Measurements from ENCODE around the gene CEP152.

The CEP152 gene, protein sequence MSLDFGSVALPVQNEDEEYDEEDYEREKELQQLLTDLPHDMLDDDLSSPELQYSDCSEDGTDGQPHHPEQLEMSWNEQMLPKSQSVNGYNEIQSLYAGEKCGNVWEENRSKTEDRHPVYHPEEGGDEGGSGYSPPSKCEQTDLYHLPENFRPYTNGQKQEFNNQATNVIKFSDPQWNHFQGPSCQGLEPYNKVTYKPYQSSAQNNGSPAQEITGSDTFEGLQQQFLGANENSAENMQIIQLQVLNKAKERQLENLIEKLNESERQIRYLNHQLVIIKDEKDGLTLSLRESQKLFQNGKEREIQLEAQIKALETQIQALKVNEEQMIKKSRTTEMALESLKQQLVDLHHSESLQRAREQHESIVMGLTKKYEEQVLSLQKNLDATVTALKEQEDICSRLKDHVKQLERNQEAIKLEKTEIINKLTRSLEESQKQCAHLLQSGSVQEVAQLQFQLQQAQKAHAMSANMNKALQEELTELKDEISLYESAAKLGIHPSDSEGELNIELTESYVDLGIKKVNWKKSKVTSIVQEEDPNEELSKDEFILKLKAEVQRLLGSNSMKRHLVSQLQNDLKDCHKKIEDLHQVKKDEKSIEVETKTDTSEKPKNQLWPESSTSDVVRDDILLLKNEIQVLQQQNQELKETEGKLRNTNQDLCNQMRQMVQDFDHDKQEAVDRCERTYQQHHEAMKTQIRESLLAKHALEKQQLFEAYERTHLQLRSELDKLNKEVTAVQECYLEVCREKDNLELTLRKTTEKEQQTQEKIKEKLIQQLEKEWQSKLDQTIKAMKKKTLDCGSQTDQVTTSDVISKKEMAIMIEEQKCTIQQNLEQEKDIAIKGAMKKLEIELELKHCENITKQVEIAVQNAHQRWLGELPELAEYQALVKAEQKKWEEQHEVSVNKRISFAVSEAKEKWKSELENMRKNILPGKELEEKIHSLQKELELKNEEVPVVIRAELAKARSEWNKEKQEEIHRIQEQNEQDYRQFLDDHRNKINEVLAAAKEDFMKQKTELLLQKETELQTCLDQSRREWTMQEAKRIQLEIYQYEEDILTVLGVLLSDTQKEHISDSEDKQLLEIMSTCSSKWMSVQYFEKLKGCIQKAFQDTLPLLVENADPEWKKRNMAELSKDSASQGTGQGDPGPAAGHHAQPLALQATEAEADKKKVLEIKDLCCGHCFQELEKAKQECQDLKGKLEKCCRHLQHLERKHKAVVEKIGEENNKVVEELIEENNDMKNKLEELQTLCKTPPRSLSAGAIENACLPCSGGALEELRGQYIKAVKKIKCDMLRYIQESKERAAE (N-terminal part only)

DNA sequence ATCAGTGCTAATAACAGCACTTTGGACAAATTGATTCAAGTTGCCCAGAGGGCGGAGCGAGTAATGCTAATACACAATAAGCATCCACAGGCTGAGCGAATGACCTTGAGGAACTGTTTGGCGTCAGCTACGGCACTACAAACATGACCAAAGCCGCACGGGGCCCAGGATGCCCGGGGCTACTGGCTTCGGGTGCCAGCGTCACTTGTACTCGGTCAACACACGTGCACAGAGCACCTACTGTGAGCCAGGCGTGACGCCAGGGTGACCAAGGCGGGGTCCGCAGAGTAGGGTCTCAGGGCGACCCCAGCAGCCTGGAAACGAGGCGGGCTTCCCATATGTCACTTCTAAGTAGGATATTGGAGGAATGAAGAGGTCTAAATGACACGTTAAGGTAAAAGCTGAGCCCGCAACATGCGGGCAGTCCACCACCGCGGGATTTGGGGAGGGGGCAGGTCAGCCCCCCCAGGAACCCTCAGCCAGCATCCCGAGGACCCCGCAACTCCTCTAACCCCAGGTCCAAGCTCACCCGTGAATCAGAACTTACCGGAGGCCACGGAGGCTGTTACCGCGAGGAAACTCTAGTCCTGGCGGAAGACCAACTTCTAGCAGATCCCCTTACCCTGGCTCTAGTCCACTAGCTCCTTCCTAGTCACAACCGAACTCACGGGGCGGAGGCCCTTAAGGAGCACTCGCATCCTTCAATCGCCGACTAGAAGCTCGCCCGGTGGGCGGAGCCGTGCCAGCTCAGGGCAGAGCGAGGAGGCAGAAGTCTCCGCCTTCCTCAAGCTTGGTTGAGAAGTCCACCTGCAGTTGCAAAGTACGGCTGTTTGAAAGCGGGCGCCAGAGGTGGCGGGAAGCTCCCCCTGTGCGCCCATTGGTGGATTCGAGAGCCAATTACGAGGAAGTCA is at the start of gene CEP152:
TSS of gene CEP152 (minus strand) at position 656 of the 911 bp plus-strand sequence. CDS start 5,420 bp downstream, outside the sequence.
- H3K4me3 ChIP-seq (ENCODE audit: low read depth, low read length): peak within 1 kb of the TSS; percentile 90
- TF ChIP-seq, protein P1, sequence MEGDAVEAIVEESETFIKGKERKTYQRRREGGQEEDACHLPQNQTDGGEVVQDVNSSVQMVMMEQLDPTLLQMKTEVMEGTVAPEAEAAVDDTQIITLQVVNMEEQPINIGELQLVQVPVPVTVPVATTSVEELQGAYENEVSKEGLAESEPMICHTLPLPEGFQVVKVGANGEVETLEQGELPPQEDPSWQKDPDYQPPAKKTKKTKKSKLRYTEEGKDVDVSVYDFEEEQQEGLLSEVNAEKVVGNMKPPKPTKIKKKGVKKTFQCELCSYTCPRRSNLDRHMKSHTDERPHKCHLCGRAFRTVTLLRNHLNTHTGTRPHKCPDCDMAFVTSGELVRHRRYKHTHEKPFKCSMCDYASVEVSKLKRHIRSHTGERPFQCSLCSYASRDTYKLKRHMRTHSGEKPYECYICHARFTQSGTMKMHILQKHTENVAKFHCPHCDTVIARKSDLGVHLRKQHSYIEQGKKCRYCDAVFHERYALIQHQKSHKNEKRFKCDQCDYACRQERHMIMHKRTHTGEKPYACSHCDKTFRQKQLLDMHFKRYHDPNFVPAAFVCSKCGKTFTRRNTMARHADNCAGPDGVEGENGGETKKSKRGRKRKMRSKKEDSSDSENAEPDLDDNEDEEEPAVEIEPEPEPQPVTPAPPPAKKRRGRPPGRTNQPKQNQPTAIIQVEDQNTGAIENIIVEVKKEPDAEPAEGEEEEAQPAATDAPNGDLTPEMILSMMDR (IDR thresholded peaks at IDR 0.05; ENCODE audit: low read depth, low read length): no peak
- TF ChIP-seq MYC (IDR thresholded peaks at IDR 0.05; ENCODE audit: low read depth, low read length): peak; percentile 79
- peak; percentile 85 for TF ChIP-seq POLR2A (IDR thresholded peaks at IDR 0.05; ENCODE audit: extremely low read depth, insufficient read length)
- TF ChIP-seq, protein P2, sequence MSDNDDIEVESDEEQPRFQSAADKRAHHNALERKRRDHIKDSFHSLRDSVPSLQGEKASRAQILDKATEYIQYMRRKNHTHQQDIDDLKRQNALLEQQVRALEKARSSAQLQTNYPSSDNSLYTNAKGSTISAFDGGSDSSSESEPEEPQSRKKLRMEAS (IDR thresholded peaks at IDR 0.05; ENCODE audit: low read depth, low read length): peak; percentile 81
- peak; percentile 100 for DNase-seq (ENCODE audit: low read depth)

DNA sequence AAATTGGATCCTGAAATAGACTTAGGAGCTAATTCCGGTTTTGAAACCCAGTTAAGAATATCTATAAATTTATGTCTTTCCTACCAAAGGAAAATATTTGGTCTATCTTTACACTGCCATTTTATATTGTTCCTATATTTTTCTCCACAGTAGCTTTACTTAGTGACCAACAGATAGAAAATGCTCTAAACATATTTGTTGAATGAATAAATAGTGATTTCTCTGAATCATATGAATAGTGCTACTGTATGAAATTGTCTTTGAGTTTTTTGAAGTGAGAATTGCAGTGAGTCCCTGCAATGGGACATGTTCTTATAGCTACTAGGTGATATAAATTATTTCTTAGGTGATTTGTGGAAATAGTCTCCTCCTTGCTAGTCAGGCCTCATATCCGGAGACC is 48.6 kb upstream of the CEP152 start:
- TF ChIP-seq POLR2A (IDR thresholded peaks at IDR 0.05; ENCODE audit: extremely low read depth, insufficient read length): no peak
- TF ChIP-seq, protein P2 (IDR thresholded peaks at IDR 0.05; ENCODE audit: low read depth, low read length): no peak
- TF ChIP-seq, protein P1 (IDR thresholded peaks at IDR 0.05; ENCODE audit: low read depth, low read length): no peak
- DNase-seq (ENCODE audit: low read depth): no peak
- no peak overlapping the region for H3K4me3 ChIP-seq (ENCODE audit: low read depth, low read length)

DNA sequence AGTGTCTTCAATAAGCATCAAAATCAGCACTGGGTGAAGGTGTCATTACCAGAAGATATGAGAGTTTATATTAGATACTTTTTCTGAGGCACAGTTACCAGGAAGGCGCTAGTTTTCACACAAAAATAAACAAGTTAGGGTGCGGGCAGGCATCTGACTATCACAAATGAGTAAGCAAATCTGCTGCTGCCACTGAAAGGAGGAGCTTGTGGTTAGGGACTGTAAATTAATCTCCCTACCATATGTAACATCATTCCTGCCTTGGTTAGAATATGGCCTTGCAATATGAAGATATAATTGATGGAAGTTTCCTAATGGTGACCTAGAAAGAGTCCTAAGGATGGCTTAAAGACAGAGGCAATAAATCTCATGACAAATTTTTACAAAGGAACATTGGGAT is 47.5 kb upstream of the CEP152 start:
- peak; percentile 13 for DNase-seq (ENCODE audit: low read depth)
- H3K4me3 ChIP-seq (ENCODE audit: low read depth, low read length): no peak overlapping the region

DNA sequence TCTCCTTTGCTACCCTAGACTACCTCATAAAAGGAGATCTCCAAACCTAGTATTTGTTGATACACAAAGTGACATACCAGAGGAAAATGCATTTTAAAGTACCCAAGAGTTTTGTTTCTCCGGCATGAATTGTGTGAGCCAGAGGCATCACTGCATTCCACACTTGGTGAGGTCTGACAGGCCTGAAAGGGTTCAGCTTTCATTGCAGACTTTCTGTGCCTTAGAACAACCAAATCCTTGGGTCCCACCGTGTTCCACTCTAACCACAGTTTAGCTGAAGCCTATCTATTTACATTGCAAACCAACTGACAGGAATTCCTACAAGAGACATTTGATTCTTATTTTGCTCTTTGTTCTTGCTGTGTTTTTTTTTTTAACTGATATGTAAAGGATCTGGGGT is 46.1 kb upstream of the CEP152 start:
- DNase-seq (ENCODE audit: low read depth): no peak
- TF ChIP-seq POLR2A (IDR thresholded peaks at IDR 0.05; ENCODE audit: extremely low read depth, insufficient read length) (no peak), MYC (IDR thresholded peaks at IDR 0.05; ENCODE audit: low read depth, low read length) (no peak)
- TF ChIP-seq, protein P1 (IDR thresholded peaks at IDR 0.05; ENCODE audit: low read depth, low read length): no peak
- TF ChIP-seq, protein P2 (IDR thresholded peaks at IDR 0.05; ENCODE audit: low read depth, low read length): no peak
- no peak overlapping the region for H3K4me3 ChIP-seq (ENCODE audit: low read depth, low read length)

More for the DNA sequence above, 47.5 kb upstream of the CEP152 start:
- TF ChIP-seq, protein P1 (IDR thresholded peaks at IDR 0.05; ENCODE audit: low read depth, low read length): no peak
- TF ChIP-seq MYC (IDR thresholded peaks at IDR 0.05; ENCODE audit: low read depth, low read length) (no peak), POLR2A (IDR thresholded peaks at IDR 0.05; ENCODE audit: extremely low read depth, insufficient read length) (no peak)
- TF ChIP-seq, protein P2 (IDR thresholded peaks at IDR 0.05; ENCODE audit: low read depth, low read length): no peak
